HCT116 (cell line): ENCODE data around the gene HMCN2. TPM values are rescaled to one million over a fixed set of nuclear protein-coding genes. Genes with fewer than 3 reads are reported as not detected.

ENCODE experiments used
- ATAC-seq: fragments of 200-7000 bp; cut with Tn5 transposase; 2 replicates; pipeline ENCODE4 v1.9.1; 2020; ENCODE audit warnings: mild to moderate bottlenecking, moderate library complexity
- BruUV-seq: library from RNA; stranded (reverse); fragments of 400-500 nt; replicated peaks from 2 replicates; lab custom pipeline; 2021; lab: Mats Ljungman, UMichigan
- CTCF ChIA-PET: fragments of 300-600 bp; sonication (Branson Sonifier 250); formaldehyde crosslinking; loops from one replicate; lab custom pipeline; 2021; ENCODE audit warnings: antibody characterized with exemption; lab: Charles Lee
- POLR2A ChIA-PET: fragments of 300-600, 350-600 bp; sonication (Branson Sonifier 250); formaldehyde crosslinking; loops from one replicate; lab custom pipeline; 2021; ENCODE audit warnings: antibody characterized with exemption; lab: Charles Lee
- RAD21 ChIA-PET, 2 experiments: fragments of 300-600 bp; sonication (Branson Sonifier 250); formaldehyde crosslinking; loops; one replicate each; lab custom pipeline; 2023; ENCODE audit warnings: low total read pairs in 2 of 2; ENCODE audit not compliant: uncharacterized antibody in 2 of 2, unreplicated experiment in 2 of 2, low non-redundant PET in 1 of 2; lab: Charles Lee
- DNase-seq: peaks from one replicate; pipeline ENCODE4 v3.0.0-alpha.2; 2010; ENCODE audit warnings: low read depth, low spot score
- H2AFZ ChIP-seq: fragments of 200-600 bp; shearing (Covaris generic), sonication (generic); 2 replicates; pipeline ENCODE4 v1.6.1; 2017; ENCODE audit warnings: low read depth, mixed run types, mixed read lengths, antibody characterized with exemption, low read length; ENCODE audit not compliant: poor library complexity, severe bottlenecking
- H3K27ac ChIP-seq: 2 replicates; pipeline ENCODE4 v1.5.1; 2012; ENCODE audit warnings: low read depth, low read length
- H3K27me3 ChIP-seq: fragments of 200-600 bp; sonication (generic); 2 replicates; pipeline ENCODE4 v1.6.1; 2016; ENCODE audit warnings: mixed run types, low read length, mixed read lengths; ENCODE audit not compliant: insufficient read depth
- H3K36me3 ChIP-seq, 2 experiments: fragments of 200-500 bp in 1 of 2; fragments of 200-600 bp in 1 of 2; sonication (Bioruptor generic) in 1 of 2; sonication (generic) in 1 of 2; 2 replicates each; pipeline versions ENCODE4 v1.5.1 to v1.6.1; 2014 to 2016; ENCODE audit warnings: low read length in 2 of 2, inconsistent platforms in 1 of 2, mixed read lengths in 1 of 2, mixed run types in 1 of 2; ENCODE audit not compliant: insufficient read depth in 2 of 2, control insufficient read depth in 1 of 2
- H3K4me1 ChIP-seq, 2 experiments: fragments of 200-600 bp in 1 of 2; sonication (generic) in 1 of 2; 2 replicates each; pipeline versions ENCODE4 v1.5.1 to v1.6.1; 2012 to 2017; ENCODE audit warnings: low read length in 2 of 2, inconsistent platforms in 1 of 2, mild to moderate bottlenecking in 1 of 2, mixed read lengths in 1 of 2, mixed run types in 1 of 2, moderate library complexity in 1 of 2; ENCODE audit not compliant: insufficient read depth in 2 of 2, control insufficient read depth in 1 of 2
- H3K4me2 ChIP-seq: fragments of 200-600 bp; sonication (generic); 2 replicates; pipeline ENCODE4 v1.6.1; 2017; ENCODE audit warnings: mixed run types, low read length, mixed read lengths
- H3K4me3 ChIP-seq, 2 experiments: fragments of 200-600 bp in 1 of 2; sonication (generic) in 1 of 2; replicated peaks in 1 of 2; 2 replicates each; pipeline ENCODE4 v1.5.1; 2011 to 2016; ENCODE audit warnings: low read length in 2 of 2, control low read depth in 1 of 2, low read depth in 1 of 2, mild to moderate bottlenecking in 1 of 2, mixed read lengths in 1 of 2, mixed run types in 1 of 2
- H3K79me2 ChIP-seq: fragments of 200-600 bp; sonication (generic); 2 replicates; pipeline ENCODE4 v1.6.1; 2017; ENCODE audit warnings: mild to moderate bottlenecking, mixed run types, low read length, moderate library complexity, mixed read lengths; ENCODE audit not compliant: insufficient read depth
- H3K9ac ChIP-seq: fragments of 200-600 bp; sonication (generic); 2 replicates; pipeline ENCODE4 v1.6.1; 2016; ENCODE audit warnings: low read length, mixed read lengths
- H3K9me2 ChIP-seq: fragments of 200-600 bp; sonication (generic), shearing (Covaris generic); 2 replicates; pipeline ENCODE4 v1.6.1; 2017; ENCODE audit warnings: mixed run types, mild to moderate bottlenecking, moderate library complexity; ENCODE audit not compliant: insufficient read depth
- H3K9me3 ChIP-seq, 2 experiments: fragments of 200-500 bp in 1 of 2; fragments of 200-600 bp in 1 of 2; sonication (Bioruptor generic) in 1 of 2; sonication (generic) in 1 of 2; 2 replicates each; pipeline ENCODE4 v1.6.1; 2014 to 2017; ENCODE audit warnings: low read length in 2 of 2, mixed read lengths in 2 of 2, inconsistent platforms in 1 of 2, low read depth in 1 of 2, mild to moderate bottlenecking in 1 of 2, mixed run types in 1 of 2, moderate library complexity in 1 of 2; ENCODE audit not compliant: control insufficient read depth in 1 of 2, insufficient read depth in 1 of 2
- H4K20me1 ChIP-seq: fragments of 200-600 bp; sonication (generic), shearing (Covaris generic); 2 replicates; pipeline ENCODE4 v1.6.1; 2017; ENCODE audit warnings: mixed run types, mild to moderate bottlenecking, moderate library complexity; ENCODE audit not compliant: insufficient read depth
- CBX3 ChIP-seq: IDR thresholded peaks from 2 replicates; pipeline ENCODE4 v1.6.1; 2012; ENCODE audit warnings: low read depth
- CEBPB ChIP-seq: IDR thresholded peaks from 2 replicates; pipeline ENCODE4 v1.6.1; 2012; ENCODE audit warnings: low read depth
- EGR1 ChIP-seq: IDR thresholded peaks from 2 replicates; pipeline ENCODE4 v1.6.1; 2012; ENCODE audit warnings: low read depth
- ELF1 ChIP-seq: IDR thresholded peaks from 2 replicates; pipeline ENCODE4 v1.6.1; 2012; ENCODE audit warnings: low read depth, borderline replicate concordance
- EZH2 ChIP-seq: fragments of 200-600 bp; sonication (generic); IDR thresholded peaks from 2 replicates; pipeline ENCODE4 v1.6.1; 2017; ENCODE audit warnings: antibody characterized with exemption, mixed run types
- EZH2phosphoT487 ChIP-seq: fragments of 200-600 bp; IDR thresholded peaks from 2 replicates; pipeline ENCODE4 v1.6.1; 2018; ENCODE audit warnings: antibody characterized with exemption, borderline replicate concordance
- JUND ChIP-seq: IDR thresholded peaks from 2 replicates; pipeline ENCODE4 v1.6.1; 2012
- MAX ChIP-seq: IDR thresholded peaks from 2 replicates; pipeline ENCODE4 v1.6.1; 2012
- RAD21 ChIP-seq: IDR thresholded peaks from 2 replicates; pipeline ENCODE4 v1.6.1; 2012; ENCODE audit warnings: low read depth, mild to moderate bottlenecking
- REST ChIP-seq: IDR thresholded peaks from 2 replicates; pipeline ENCODE4 v1.6.1; 2012; ENCODE audit warnings: low read depth
- SP1 ChIP-seq: IDR thresholded peaks from 2 replicates; pipeline ENCODE4 v1.6.1; 2012; ENCODE audit warnings: low read depth
- SRF ChIP-seq: IDR thresholded peaks from 2 replicates; pipeline ENCODE4 v1.6.1; 2012; ENCODE audit warnings: low read depth
- TCF7L2 ChIP-seq: IDR thresholded peaks from 2 replicates; pipeline ENCODE4 v1.7.0; 2011; ENCODE audit warnings: borderline replicate concordance, inconsistent platforms; ENCODE audit not compliant: insufficient read depth, insufficient read length; ENCODE audit errors: extremely low read depth
- ZNF274 ChIP-seq: fragments of 200-500 bp; sonication (Bioruptor generic); IDR thresholded peaks from 2 replicates; pipeline ENCODE4 v1.6.1; 2014; ENCODE audit warnings: mild to moderate bottlenecking, low read depth, low read length, inconsistent platforms
- intact Hi-C: fragments of 100-400 bp; cut with micrococcal nuclease; formaldehyde crosslinking; loops from 2 replicates; pipeline ENCODE4 v1.10.0; 2022
- total RNA-seq: library from RNA; stranded (reverse); gene quantifications from one replicate; pipeline ENCODE4 v1.2.1, GENCODE V29; 2021; ENCODE audit not compliant: unreplicated experiment

HMCN2 gene
- total RNA-seq, 1 experiment from 2014 or later = 0.22 TPM

DNA sequence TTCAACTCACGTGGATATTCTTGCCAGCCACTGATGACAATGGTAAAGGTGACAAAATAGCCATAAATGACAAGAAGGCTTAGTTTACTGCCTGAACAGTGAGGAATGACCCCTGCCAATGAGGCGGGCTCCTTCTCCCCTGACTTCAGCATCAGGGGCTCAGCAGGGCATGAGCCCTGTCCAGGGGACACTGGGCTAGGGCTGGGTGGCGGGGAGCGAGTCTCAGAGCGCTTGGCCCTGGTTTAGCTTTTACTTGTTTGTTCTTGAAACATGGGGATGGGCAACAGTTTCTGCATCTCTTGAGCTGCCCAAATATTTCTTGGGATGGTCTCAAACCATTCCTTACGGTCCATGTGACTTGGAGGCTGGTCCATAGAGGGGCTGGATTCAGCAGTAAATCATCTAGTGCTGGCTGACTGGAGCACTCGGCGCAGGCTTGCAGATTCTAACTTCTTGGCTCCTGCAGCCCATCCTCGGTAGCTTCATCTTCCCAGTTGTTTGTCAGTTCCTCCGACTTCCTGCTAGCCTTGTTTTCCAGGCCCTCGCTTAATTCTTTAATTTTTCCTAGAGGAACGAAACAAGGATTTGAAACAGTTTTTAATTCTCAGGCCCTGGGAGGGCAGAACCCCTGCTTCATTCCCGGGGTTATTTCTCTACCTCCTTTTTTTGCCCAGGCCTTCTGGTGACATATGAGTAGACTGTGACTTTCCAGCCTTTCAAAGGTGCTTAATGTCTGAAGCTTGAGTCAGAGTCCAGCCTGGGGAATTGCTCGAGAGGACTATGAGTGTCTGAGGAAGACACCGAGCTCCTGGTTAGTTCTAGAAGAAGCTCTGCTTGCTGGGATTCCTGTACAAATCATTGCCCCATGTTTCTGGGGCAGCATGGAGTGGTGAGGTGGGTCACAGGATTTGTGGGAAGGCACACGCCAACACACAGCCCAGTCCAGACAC is 4.5 kb upstream of the HMCN2 start:
- Histone ChIP-seq H3K9ac (no peak overlapping the region), H3K36me3 (no peaks in the 10 kb centered on the region), H3K27ac (no peak overlapping the region), H3K79me2 (no peaks in the 10 kb centered on the region), H3K4me3 (no peak overlapping the region), H3K4me1 (peaks cover 4 to 9% of the 10 kb centered on the region in 2 experiments; a peak in 3 of 4 replicates), H3K9me3 (no peaks in the 10 kb centered on the region), H3K9me2 (no peaks in the 10 kb centered on the region), H3K27me3 (peaks cover 13% of the 10 kb centered on the region; the same call in 1 of the 2 replicates), H4K20me1 (no peaks in the 10 kb centered on the region), H3K4me2 (no peak overlapping the region), H2AFZ (no peak overlapping the region)
- TF ChIP-seq JUND (no peak), EZH2 (no peak), ELF1 (no peak), SP1 (no peak), EGR1 (no peak), RAD21 (no peak), EZH2phosphoT487 (no peak), MAX (no peak), ZNF274 (no peak), CBX3 (no peak), TCF7L2 (no peak), SRF (no peak), REST (no peak), CEBPB (no peak)
- ChIA-PET RAD21 (no interaction called here), POLR2A (no interaction called here), CTCF (no interaction called here)
- intact Hi-C loops = no loop called here
- no peak for ATAC-seq
- no TSS peak for BruUV-seq
- no peak for DNase-seq
